ENCODE results near the gene PCDHA3. TPM values are rescaled to one million over a fixed set of nuclear protein-coding genes. Genes with fewer than 3 reads are reported as not detected.
A peak's percentile ranks its signal among the peaks of the same experiment; 100 is the strongest.

The PCDHA3 gene
- total RNA-seq, 1 experiment from 2014 or later, result not detected

- no peaks in the 10 kb centered on the region for H3K9me3 ChIP-seq (ENCODE audit: control insufficient read depth, low read depth, low read length)
Measured at GRCh38 chr5:140808889-140809291, 8.0 kb downstream of the PCDHA3 start.

More at GRCh38 chr5:140808889-140809291, 8.0 kb downstream of the PCDHA3 start:
- Histone ChIP-seq H4K8ac (replicated peaks; ENCODE audit: insufficient read length, low read depth, low read length) (no peak overlapping the region), H3T11ph (ENCODE audit: low read length) (no peak overlapping the region), H2BK20ac (ENCODE audit: low read depth, low read length, poor library complexity, severe bottlenecking) (no peak overlapping the region), H2AK5ac (ENCODE audit: insufficient read length, low read length) (no peak overlapping the region), H3K27me3 (ENCODE audit: insufficient read depth, low read length) (no peaks in the 10 kb centered on the region), H4K91ac (ENCODE audit: insufficient read length, low read depth, low read length) (no peak overlapping the region), H3K56ac (ENCODE audit: insufficient read length, low read depth, low read length) (no peak overlapping the region), H3K23ac (ENCODE audit: insufficient read length, low read depth, low read length) (no peak overlapping the region), H4K20me1 (ENCODE audit: control insufficient read depth, insufficient read depth, insufficient read length) (no peaks in the 10 kb centered on the region), H3K18ac (ENCODE audit: insufficient read length, low read depth, low read length) (no peak overlapping the region), H2BK120ac (ENCODE audit: low read depth, low read length, poor library complexity, severe bottlenecking) (no peak overlapping the region), H3K4me2 (ENCODE audit: insufficient read depth, insufficient read length, low read length) (no peak overlapping the region), H2AFZ (ENCODE audit: low read length) (no peak overlapping the region), H3K9ac (ENCODE audit: extremely low read depth, insufficient read length, low read length) (no peak overlapping the region), H3K79me1 (ENCODE audit: insufficient read depth, low read depth, low read length, poor library complexity, severe bottlenecking) (no peaks in the 10 kb centered on the region), H2BK12ac (ENCODE audit: insufficient read length, low read depth, low read length) (no peak overlapping the region), H3K14ac (ENCODE audit: insufficient read depth, low read length) (no peak overlapping the region), H3K23me2 (ENCODE audit: insufficient read length, low read depth, low read length, poor library complexity, severe bottlenecking) (no peaks in the 10 kb centered on the region), H3K79me2 (ENCODE audit: insufficient read depth, low read length) (no peaks in the 10 kb centered on the region), H3K27ac (ENCODE audit: insufficient read length, low read depth, low read length) (no peak overlapping the region), H4K5ac (ENCODE audit: insufficient read length, low read depth, low read length) (no peak overlapping the region), H2BK5ac (ENCODE audit: insufficient read length, low read length) (no peak overlapping the region), H3K4me1 (ENCODE audit: insufficient read depth, low read length) (no peaks in the 10 kb centered on the region), H3K4ac (ENCODE audit: low read depth, low read length) (no peak overlapping the region), H2BK15ac (ENCODE audit: low read depth, low read length) (no peak overlapping the region)
- DNase-seq, result peak; percentile 27
- Mint-ChIP-seq H3K4me3 (no peak overlapping the region; a peak in 1 of 5 replicates), H3K27me3 (ENCODE audit: low read depth) (no peaks in the 10 kb centered on the region), H3K9me3 (peaks cover 31 to 36% of the 10 kb centered on the region in 2 experiments), H3K4me1 (peaks cover 0 to 4% of the 10 kb centered on the region in 2 experiments; a peak in 2 of 4 replicates), H3K36me3 (ENCODE audit: insufficient read depth in 1 of 3, low read depth in 3 of 3) (peaks cover 4 to 36% (median 17%) of the 10 kb centered on the region in 3 experiments; a peak in 5 of 7 replicates), H3K27ac (no peak overlapping the region)
- no CpG with 5 or more reads among the region's 43 CpGs for WGBS (ENCODE audit: extremely low coverage, insufficient read length, low lambda C conversion rate)
- TF ChIP-seq CTCF (conservative IDR thresholded peaks at IDR 0.05), result no peak
